ENCODE data around the gene MYO1D.

The MYO1D gene

DNA sequence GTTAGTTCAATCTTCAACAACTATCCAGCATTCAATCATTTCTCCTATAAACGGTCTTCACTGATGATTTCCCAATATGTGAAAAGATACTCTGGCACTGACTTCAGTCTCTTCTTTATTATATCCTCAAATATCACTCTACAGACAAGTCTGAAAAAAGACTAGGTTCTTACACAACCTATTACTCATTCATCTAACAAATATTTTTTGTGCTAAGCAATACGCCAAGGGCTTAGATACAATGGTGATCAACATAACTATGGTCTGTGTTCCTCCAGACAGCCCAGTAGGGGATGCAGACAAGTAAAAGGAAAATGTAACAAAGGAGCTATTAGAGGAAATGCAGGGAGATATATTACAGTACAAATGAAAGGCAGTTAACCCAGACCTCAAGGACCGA lies 63.9 kb downstream of the MYO1D start:
- DNase-seq = no peak

DNA sequence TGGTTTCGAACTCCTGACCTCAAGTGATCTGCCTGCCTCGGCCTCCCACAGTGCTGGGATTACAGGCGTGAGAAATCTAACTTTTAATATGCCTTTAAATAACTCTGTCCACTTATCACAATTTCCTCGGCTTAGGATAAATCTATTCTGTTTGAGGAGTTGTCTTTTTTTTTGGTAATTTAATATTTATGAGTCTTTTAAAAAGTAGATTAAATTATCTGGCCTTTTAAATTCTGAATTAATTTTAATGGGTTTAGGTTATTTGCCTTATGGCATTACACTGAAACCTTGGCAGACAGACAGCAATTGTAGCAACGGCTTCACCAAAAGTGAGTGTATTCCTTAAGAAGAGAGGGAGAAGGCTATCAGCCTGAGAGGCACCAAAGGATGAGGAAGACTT lies 66.2 kb downstream of the MYO1D start:
- DNase-seq = no peak

DNA sequence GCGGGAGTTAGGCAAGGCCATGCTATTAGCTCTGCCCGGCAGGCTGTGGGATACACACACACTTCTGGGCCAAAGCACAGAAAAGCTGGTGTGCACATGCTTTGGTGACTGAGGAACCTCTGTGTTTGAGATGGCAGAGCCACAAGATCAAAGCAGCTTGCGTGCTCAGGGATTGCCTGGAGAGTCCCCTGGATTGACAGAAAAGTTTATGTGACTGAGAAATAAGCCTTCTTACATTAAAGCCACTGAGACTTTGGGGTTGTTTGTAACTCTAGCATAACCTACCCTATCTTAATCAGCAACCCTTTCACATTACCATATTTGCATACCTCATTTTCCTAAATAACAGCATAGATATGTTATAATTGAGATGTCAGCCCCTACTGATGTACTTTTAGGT lies 69.3 kb downstream of the MYO1D start:
- DNase-seq = no peak

DNA sequence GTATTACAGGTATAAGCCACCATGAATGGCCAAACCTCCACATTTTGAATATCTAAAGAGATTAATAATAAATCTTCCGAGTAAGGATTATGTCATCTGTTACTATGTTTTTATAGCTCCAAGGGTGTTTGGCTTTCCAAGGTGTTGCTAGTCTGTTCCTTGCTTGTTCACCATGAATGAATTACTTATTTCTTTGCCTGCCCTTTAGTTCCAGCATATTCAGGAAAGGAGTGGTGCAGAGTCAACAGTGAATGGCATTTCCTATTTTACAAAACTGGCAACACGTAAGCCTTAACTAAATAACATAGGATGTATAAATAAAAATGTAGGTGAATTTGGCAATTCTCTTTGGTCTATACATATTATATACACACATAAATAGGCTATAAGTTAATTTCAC lies 70.3 kb downstream of the MYO1D start:
- no peak for DNase-seq

DNA sequence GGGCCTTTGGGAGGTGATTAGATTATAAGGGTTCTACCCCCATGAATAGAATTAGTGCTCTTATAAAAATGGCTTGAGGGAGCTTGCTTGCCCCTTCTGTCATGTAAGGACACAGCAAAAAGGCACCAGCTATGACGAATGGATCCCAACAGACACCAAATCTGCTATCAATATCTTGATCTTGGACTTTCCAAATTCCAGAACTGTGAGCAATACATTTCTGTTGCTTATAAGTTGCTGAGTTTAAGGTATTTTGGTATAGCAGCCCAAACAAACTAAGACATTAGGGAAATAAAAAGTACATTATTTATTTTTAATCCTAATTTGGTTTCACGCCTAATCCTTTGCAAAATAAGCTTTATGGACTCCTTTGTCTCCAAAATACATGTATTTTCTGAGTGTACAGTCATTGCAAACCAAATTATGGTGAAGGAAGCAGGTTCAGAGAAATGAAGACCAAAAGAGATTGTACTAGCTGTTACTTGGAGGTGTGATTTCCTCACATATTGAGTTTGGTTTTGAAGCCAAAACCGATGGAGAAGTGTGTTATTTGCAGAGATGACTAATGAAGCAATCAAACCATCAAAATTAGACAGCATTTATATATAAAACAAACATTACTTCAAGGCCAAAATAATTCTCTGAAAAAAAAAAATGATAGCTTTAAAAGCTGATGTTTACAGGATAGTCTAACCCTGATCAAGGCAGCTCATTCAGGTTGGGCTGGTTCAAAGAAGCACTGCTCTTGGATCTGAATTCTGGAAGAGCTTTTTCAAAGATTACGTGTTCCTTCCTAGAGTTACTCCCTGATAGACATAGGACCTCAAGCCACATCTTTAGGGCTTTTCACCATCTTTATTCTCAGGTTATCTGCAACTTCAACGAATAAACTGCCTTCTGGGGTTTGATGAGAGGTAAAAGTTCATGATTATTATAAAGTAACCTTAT lies 71.6 kb downstream of the MYO1D start:
- DNase-seq = no peak

DNA sequence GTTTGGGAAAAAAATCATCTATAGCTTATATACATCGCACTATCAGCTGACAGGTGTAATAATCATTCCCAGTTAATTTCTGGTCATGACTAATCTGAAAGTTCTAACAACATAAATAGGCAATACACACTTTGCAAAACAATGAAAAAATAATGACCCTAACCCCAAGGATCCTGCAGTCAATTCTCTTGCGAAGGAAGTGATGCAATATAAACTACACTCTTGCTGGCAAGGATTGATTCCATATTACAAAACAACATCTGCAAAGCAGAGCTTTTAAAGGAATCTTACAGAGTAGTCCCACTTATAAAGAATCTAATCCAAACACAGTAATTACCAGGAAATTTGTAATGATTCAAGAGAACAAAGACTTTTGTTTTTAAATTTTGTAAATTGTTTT lies 73.4 kb downstream of the MYO1D start:
- no peak for DNase-seq

DNA sequence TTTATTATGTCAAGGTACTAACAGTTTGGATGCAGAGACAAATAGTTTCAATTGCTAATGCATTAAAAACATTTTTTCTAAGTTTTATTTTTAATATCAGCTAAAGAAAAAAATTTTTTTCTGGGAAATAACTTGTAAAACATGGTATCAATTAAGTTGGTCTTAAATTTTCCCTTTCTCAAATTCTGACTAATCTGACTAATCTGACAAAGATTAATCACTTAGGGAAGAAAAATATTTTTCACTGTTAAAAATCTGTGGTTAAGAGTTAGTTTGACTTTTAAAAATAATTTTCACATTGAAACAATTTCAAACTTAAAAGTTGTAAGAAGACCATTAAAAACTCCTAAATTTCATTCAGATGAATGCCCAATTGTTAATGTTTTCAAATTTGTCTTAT lies 74.6 kb downstream of the MYO1D start:
- no peak for DNase-seq

DNA sequence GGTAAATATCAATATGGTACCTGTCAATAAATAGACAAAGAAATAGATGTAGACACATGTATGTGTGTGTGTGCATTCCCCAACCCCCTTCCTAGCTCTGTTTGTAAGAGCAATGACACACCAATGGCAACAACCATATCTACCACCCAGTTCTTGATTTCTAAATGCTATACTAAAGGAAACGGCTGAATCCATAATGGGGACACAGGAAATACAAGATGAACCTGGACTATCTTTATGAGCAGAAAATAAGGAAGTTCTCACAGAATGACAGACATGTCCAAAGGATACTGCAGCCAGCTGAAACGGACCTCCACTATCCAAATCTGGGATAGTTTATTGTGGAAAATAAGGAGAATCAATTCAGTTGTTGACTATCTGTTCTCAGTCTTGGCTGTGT lies 75.3 kb downstream of the MYO1D start:
- no peak for DNase-seq

DNA sequence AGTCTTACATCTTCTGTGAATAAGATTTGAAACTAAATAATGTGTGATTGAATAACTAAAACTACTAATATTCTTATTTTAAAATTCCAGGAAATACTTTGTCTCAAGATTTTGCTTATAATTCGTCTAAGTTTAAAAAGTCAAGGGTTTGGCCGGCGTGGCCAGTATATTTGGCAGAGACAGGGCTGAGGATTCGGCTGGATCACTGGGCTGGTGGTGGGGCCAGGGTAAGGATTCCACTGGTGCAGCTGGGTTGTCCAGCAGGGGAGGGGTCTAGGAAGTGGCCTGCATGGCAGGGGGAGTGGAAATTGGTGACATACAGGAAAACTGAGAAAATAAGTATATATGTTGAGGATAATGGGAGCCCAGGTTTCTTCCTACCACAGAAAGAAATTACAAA lies 75.7 kb downstream of the MYO1D start:
- DNase-seq = no peak

DNA sequence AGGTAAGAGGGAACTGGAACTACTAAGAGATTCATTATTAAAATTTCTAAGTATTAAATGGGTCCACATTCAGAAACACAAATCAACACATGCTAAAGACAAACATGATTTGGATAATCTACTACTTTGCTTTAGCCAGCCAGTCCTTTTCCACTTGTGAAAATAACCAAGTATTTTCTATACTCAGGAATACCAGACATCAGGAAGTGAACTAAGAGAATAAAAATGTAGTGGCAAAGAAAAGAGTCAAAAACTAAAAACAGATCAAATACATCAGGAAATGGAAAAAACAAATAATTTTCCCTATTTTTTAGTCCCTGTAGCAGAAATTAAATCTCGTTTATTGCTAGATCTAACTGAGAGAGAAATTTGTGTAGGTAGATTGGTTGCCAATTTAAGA lies 78.0 kb downstream of the MYO1D start:
- no peak for DNase-seq

DNA sequence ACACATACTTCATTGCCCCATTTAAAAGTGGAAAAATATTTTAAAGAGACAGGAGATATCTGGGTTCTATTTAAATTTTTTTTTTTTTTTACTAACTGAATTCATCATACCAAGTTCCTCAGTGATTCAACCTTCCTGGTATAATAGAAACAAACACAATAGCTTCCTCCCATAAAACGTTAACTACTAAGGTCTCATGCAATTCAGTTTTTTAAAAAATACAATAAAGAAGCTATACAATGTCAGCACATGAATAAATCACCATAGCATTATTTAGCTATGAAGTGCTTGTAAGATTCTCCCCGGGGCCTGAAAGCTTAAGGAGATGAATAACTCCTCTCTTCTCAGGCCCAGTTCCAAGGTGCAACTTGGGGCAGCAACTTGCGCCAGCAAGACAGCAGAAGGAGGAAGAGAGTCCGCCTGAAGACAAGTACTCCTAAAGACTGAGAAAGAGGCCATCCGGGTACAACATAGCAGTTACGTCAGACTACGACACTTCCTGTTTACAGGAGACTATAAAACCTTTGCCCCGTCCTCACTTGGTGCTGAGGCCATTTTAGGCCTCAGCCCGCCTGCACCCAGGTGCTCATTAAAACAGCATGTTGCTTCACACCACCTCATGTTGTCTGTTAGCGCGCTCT lies 81.5 kb downstream of the MYO1D start:
- DNase-seq = no peak

DNA sequence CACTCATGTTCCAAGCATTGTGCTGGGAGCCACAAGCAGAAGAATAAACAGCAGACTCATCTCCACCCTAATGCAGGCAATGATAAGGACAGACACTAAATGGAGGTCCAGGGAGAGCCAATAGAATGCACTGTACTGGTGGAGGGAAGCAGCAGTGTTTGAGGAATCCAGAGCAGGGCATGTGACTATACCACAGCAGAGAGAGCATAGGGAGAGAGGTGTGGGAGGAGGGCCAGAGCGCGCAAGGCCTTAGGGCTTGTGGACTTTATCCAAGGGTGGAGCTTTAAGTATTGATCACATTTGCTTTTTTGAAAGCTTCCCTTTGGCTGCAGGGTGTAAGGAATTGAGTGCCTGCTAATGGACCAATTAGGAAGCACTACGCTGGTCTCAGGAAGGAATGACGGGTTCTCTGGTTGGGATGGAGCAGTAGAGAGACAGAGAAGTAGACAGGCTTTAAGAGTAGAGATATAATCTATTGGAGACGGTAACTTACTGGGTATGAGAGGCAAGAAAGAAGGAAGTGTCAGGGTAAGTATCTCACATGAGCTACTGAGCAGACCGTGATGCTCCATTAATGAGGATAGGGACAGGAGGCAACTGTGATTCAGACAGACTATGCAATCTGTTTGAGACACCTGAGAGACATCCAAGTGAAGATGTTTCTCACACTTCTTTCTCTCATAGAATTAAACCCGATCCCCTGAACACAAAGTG lies 82.2 kb downstream of the MYO1D start:
- no peak for DNase-seq

DNA sequence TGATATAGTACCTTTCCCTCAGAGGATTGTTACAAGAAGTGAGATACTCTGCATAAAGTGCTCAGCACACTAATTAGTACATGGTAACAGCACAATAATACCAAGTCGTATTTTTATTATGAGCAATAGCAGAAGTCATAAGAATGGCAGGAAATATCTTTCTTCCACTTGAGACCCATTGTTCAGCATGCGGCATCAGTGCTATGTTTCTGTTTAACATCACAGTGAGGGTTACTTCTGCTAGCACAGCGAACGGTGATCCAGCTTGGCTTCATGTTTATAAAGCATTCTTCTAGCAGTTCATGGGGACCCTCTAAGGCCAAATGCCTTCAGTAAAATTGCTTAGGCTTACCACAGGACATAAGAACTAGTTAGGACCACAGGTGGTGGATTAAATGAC lies 83.1 kb downstream of the MYO1D start:
- DNase-seq = no peak

DNA sequence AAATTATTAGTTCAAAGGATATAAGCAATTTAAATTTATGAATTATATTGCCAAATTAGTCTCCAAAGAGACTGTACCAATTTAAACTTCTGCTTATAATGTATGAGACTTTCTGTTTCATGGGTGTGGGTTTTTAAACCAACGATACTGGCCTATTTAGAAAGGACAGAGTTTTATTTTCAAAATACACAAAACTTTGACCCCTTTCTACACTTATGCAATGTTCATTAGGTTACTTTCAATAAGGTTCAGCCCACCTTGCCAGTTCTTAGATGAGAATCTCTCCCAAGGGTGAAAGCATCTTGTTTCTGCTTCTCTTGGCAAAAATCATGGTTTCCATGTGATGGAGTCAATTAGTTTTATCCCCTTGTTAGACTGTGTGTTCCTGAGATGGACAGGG lies 84.7 kb downstream of the MYO1D start:
- DNase-seq = no peak

DNA sequence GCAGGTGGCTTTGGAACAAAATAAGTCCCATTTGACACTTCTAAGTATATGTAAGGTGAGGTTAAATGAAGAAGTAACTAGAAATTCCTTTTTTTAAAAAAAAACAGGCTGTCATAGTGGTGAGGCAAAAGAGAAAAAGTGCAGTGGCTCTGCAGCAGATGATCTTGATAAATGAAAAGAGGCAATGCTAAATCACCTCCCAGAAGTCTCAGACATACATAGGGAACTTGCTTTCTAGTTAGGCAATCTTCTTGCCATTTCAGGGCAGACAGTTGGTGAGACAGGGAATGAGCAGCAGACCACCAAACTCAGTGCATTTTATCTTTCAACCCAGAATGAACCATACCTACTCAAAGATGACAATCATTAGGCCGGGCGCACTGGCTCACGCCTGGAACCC lies 90.8 kb downstream of the MYO1D start:
- no peak for DNase-seq

DNA sequence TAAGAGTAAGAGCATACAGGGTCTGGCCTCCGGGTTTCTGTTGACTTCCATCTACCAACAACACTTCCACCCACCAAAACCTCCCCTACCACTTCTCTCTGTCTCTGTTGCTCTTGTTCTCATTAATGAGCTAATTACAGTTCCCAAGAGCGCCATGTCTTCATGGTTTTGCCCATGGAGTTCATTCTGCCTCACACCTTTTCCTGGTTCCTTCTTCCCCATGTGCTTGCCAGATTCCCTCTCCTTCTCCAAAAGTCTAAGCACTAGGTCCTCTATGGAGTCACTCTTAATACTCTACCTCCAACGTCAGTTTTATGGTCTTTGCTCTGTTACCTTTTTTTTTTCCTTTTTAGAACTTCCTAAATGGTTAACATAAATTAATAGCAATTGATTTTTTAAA lies 92.8 kb downstream of the MYO1D start:
- DNase-seq = no peak

DNA sequence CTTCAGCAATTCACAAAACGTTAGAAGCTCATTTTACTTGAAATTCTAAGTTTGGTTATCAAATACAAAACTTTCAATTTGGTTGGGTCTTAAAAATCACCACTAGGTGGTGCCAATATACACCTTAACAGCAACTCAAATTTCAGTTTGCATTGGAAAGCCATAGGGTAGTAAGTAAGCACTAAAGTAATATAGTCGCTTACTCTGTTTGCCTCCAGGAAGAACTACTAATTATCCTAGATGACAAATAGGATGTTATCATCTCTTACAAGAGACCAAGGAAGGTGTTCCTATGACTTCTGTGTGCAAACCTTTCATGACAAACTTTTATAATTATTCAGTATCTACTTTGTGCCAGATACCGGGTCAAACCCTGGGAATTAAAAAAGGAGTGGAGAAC lies 93.3 kb downstream of the MYO1D start:
- peak; percentile 32 for DNase-seq

DNA sequence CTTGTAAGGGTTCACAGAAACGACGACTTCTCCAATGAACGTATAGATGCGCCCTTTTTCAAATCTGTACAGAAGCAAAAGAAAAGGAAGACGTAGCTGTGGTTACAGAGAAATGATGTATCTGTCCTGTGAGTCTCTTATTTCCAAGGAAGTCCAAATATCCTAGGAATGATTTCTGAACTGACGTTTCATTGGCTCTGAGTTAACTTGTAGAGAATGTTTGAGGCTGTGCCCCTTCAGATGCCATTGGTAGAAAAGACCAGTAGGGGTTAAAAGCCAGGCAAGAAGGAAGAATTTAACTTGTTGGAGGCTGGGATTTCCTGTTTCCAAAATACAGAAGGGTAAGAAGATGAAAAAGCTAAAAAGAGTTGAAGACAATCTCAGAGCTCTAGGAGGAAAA lies 96.2 kb downstream of the MYO1D start:
- DNase-seq = no peak

DNA sequence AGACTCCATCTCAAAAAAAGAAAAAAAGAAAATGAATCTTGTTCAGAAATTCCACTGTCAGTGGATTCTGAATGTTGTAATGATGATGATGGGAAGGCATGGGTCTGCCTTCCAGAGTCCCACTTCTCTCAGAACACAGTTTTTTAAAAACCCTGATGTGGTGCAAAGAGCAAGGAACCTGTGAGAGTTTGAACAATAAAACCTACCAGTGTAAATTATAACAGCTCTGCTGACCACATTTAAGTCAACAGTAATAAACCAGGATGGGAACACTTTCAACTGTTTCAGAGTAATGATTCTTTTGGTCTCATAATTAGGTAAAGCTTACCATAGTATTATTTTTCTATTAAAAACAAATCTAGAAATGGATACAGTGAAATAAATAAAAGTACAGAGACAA lies 99.0 kb downstream of the MYO1D start:
- DNase-seq = no peak

DNA sequence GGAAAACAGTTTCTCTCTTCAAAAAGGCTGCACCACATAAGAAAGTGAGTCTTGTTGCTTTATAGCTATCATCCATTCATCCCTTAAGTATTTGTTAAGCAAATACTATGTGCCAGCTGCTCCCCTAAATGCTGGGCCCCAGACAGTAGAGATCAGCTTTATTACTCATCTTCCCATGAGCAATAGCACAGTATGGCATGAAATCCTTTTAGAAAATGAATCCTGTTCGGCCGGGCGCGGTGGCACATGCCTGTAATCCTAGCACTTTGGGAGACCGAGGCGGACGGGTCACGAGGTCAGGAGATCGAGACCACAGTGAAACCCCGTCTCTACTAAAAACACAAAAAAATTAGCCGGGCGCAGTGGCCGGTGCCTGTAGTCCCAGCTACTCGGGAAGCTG lies 99.5 kb downstream of the MYO1D start:
- DNase-seq = no peak

DNA sequence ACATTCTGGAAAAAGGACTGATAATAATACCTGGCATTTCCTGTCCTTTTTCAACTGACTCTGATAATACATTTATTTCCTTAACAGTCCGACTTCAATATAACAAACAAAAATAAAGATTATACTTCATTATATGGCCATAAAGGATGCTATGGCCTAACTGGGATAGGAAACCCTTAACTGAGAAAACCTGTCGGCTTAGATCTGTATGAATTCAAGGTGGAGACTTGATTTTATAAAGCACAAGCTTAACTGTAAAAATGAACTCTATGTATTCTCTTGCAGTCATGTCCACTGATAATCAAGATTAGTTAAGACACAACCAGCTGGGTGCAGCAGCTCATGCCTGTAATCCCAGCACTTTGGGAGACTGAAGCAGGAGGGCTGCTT lies 102.2 kb downstream of the MYO1D start:
- DNase-seq = no peak

DNA sequence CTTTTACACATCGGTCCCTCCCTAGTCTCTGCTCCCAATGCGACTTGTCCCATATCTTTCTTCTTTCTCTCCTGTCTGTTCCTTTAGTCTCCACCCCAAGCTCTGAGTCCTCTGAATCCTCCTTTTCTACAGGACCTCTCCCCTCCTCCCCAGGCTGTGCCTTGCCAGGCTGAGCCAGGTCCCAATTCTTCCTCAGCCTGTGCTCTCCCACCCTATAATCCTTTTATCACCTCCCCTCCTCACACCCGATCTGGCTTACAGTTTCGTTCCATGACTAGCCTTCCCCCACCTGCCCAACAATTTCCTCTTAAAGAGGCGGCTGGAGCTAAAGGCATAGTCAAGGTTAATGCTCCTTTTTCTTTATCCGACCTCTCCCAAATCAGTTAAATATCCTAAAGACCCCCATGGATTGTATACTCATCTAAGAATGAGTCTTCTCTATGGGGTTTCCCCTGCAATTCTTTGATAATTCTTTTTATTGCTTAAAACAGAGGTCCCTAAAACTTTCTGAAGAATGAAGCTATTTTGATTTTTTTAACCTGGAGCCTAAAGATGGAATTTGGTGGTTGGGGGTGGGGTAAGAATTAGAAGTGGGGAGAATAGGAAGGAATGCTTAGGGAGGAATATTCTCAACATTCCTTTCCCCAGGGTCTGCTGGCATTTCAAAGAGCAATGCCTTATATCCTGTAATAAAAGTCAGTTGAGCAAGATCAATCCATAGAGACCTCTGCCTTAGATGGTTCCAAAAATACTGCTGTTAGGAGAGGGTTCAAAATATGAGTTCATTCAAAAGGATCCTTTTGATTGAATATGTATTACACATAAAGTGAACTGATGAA lies 102.8 kb downstream of the MYO1D start:
- DNase-seq = no peak

DNA sequence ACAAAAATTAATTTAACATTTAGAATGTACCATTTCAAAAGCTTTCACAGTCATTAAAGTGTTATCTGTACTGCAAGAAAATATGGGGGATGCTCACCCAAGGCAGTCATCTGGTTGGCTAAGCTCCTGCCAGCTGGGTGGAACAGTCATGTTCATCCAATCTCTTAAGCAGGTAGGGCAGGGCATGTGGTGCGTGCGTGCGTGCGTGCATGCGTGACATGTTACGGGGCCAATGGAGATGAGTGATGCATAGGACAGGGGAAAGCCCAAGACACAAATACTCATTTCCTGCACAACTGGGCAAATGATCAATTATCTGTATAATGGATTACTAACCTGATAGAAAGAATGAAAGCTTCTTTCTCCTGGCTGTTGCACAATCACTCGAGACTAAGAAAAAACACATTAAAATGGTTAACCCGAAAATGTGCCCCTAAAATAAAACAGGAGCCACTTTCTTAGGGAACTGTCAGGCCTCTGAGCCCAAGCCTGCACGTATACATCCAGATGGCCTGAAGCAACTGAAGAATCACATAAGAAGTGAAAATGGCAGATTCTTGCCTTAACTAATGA lies 104.4 kb downstream of the MYO1D start:
- DNase-seq = peak; percentile 8

Data from NCI-H2171 (cell line).